Measurements from ENCODE around the gene PHF2.

The PHF2 gene

GRCh38 chr9:93702261-93702660 is 125.9 kb downstream of the PHF2 start:
- no peak overlapping the region for H3K4me3 ChIP-seq (ENCODE audit: low read depth, low read length)
- H3K27ac ChIP-seq (ENCODE audit: low read depth, low read length): no peak overlapping the region
- peaks cover 14% of the 10 kb centered on the region for H3K9me3 ChIP-seq (ENCODE audit: control insufficient read depth, insufficient read depth, low read length)
- no peak overlapping the region for H3K9ac ChIP-seq (ENCODE audit: low read depth, low read length)
- H3K36me3 ChIP-seq (ENCODE audit: control insufficient read depth, insufficient read depth, low read length): no peaks in the 10 kb centered on the region
- no peaks in the 10 kb centered on the region for H3K4me1 ChIP-seq (ENCODE audit: control insufficient read depth, insufficient read depth, low read length)
- H3K27me3 ChIP-seq (ENCODE audit: control insufficient read depth, insufficient read depth, low read length): no peaks in the 10 kb centered on the region

GRCh38 chr9:93708289-93708986 is 132.1 kb downstream of the PHF2 start:
- no peaks in the 10 kb centered on the region for H3K4me1 ChIP-seq (ENCODE audit: control insufficient read depth, insufficient read depth, low read length)
- H3K4me3 ChIP-seq (ENCODE audit: low read depth, low read length): no peak overlapping the region
- no peaks in the 10 kb centered on the region for H3K9me3 ChIP-seq (ENCODE audit: control insufficient read depth, insufficient read depth, low read length)
- H3K27ac ChIP-seq (ENCODE audit: low read depth, low read length): no peak overlapping the region
- H3K27me3 ChIP-seq (ENCODE audit: control insufficient read depth, insufficient read depth, low read length): no peaks in the 10 kb centered on the region
- no peak overlapping the region for H3K9ac ChIP-seq (ENCODE audit: low read depth, low read length)
- no peaks in the 10 kb centered on the region for H3K36me3 ChIP-seq (ENCODE audit: control insufficient read depth, insufficient read depth, low read length)

- Histone ChIP-seq H3K4me1 (ENCODE audit: control insufficient read depth, insufficient read depth, low read length) (no peaks in the 10 kb centered on the region), H3K36me3 (ENCODE audit: control insufficient read depth, insufficient read depth, low read length) (no peaks in the 10 kb centered on the region), H3K9ac (ENCODE audit: low read depth, low read length) (no peak overlapping the region), H3K4me3 (ENCODE audit: low read depth, low read length) (no peak overlapping the region), H3K9me3 (ENCODE audit: control insufficient read depth, insufficient read depth, low read length) (no peaks in the 10 kb centered on the region), H3K27me3 (ENCODE audit: control insufficient read depth, insufficient read depth, low read length) (no peaks in the 10 kb centered on the region), H3K27ac (ENCODE audit: low read depth, low read length) (no peak overlapping the region)
Measured at GRCh38 chr9:93708987-93709302, 132.6 kb downstream of the PHF2 start.

- no peaks in the 10 kb centered on the region for H3K27me3 ChIP-seq (ENCODE audit: control insufficient read depth, insufficient read depth, low read length)
- no peaks in the 10 kb centered on the region for H3K4me1 ChIP-seq (ENCODE audit: control insufficient read depth, insufficient read depth, low read length)
- no peak overlapping the region for H3K4me3 ChIP-seq (ENCODE audit: low read depth, low read length)
- H3K27ac ChIP-seq (ENCODE audit: low read depth, low read length): no peak overlapping the region
- H3K9ac ChIP-seq (ENCODE audit: low read depth, low read length): no peak overlapping the region
- no peaks in the 10 kb centered on the region for H3K9me3 ChIP-seq (ENCODE audit: control insufficient read depth, insufficient read depth, low read length)
- H3K36me3 ChIP-seq (ENCODE audit: control insufficient read depth, insufficient read depth, low read length): no peaks in the 10 kb centered on the region
Measured at GRCh38 chr9:93709600-93710369, 133.4 kb downstream of the PHF2 start.

- Histone ChIP-seq H3K9me3 (ENCODE audit: control insufficient read depth, insufficient read depth, low read length) (no peaks in the 10 kb centered on the region), H3K4me3 (ENCODE audit: low read depth, low read length) (no peak overlapping the region), H3K27me3 (ENCODE audit: control insufficient read depth, insufficient read depth, low read length) (no peaks in the 10 kb centered on the region), H3K9ac (ENCODE audit: low read depth, low read length) (no peak overlapping the region), H3K27ac (ENCODE audit: low read depth, low read length) (no peak overlapping the region), H3K36me3 (ENCODE audit: control insufficient read depth, insufficient read depth, low read length) (no peaks in the 10 kb centered on the region), H3K4me1 (ENCODE audit: control insufficient read depth, insufficient read depth, low read length) (no peaks in the 10 kb centered on the region)
Measured at GRCh38 chr9:93710370-93710723, 134.0 kb downstream of the PHF2 start.

- H3K27ac ChIP-seq (ENCODE audit: low read depth, low read length): no peak overlapping the region
- no peak overlapping the region for H3K9ac ChIP-seq (ENCODE audit: low read depth, low read length)
- no peaks in the 10 kb centered on the region for H3K9me3 ChIP-seq (ENCODE audit: control insufficient read depth, insufficient read depth, low read length)
Measured at GRCh38 chr9:93711002-93711401, 134.6 kb downstream of the PHF2 start.

GRCh38 chr9:93712896-93713295 is 136.5 kb downstream of the PHF2 start:
- no peak overlapping the region for H3K27ac ChIP-seq (ENCODE audit: low read depth, low read length)
- no peaks in the 10 kb centered on the region for H3K4me1 ChIP-seq (ENCODE audit: control insufficient read depth, insufficient read depth, low read length)
- H3K9me3 ChIP-seq (ENCODE audit: control insufficient read depth, insufficient read depth, low read length): no peaks in the 10 kb centered on the region
- H3K9ac ChIP-seq (ENCODE audit: low read depth, low read length): no peak overlapping the region
- H3K27me3 ChIP-seq (ENCODE audit: control insufficient read depth, insufficient read depth, low read length): no peaks in the 10 kb centered on the region
- no peak overlapping the region for H3K4me3 ChIP-seq (ENCODE audit: low read depth, low read length)
- no peaks in the 10 kb centered on the region for H3K36me3 ChIP-seq (ENCODE audit: control insufficient read depth, insufficient read depth, low read length)

More at GRCh38 chr9:93711002-93711401, 134.6 kb downstream of the PHF2 start:
- Histone ChIP-seq H3K4me1 (ENCODE audit: control insufficient read depth, insufficient read depth, low read length) (no peaks in the 10 kb centered on the region), H3K27me3 (ENCODE audit: control insufficient read depth, insufficient read depth, low read length) (no peaks in the 10 kb centered on the region), H3K4me3 (ENCODE audit: low read depth, low read length) (no peak overlapping the region), H3K36me3 (ENCODE audit: control insufficient read depth, insufficient read depth, low read length) (no peaks in the 10 kb centered on the region)

GRCh38 chr9:93713716-93714115 is 137.3 kb downstream of the PHF2 start:
- Histone ChIP-seq H3K4me3 (ENCODE audit: low read depth, low read length) (no peak overlapping the region), H3K36me3 (ENCODE audit: control insufficient read depth, insufficient read depth, low read length) (no peaks in the 10 kb centered on the region), H3K27ac (ENCODE audit: low read depth, low read length) (no peak overlapping the region)

GRCh38 chr9:93721417-93721965 is 145.1 kb downstream of the PHF2 start:
- H3K27me3 ChIP-seq (ENCODE audit: control insufficient read depth, insufficient read depth, low read length): no peaks in the 10 kb centered on the region
- no peaks in the 10 kb centered on the region for H3K4me1 ChIP-seq (ENCODE audit: control insufficient read depth, insufficient read depth, low read length)
- no peak overlapping the region for H3K9ac ChIP-seq (ENCODE audit: low read depth, low read length)
- H3K36me3 ChIP-seq (ENCODE audit: control insufficient read depth, insufficient read depth, low read length): no peaks in the 10 kb centered on the region
- no peaks in the 10 kb centered on the region for H3K9me3 ChIP-seq (ENCODE audit: control insufficient read depth, insufficient read depth, low read length)
- H3K27ac ChIP-seq (ENCODE audit: low read depth, low read length): no peak overlapping the region
- H3K4me3 ChIP-seq (ENCODE audit: low read depth, low read length): no peak overlapping the region

More at GRCh38 chr9:93713716-93714115, 137.3 kb downstream of the PHF2 start:
- H3K9ac ChIP-seq (ENCODE audit: low read depth, low read length): no peak overlapping the region
- H3K27me3 ChIP-seq (ENCODE audit: control insufficient read depth, insufficient read depth, low read length): no peaks in the 10 kb centered on the region
- no peaks in the 10 kb centered on the region for H3K9me3 ChIP-seq (ENCODE audit: control insufficient read depth, insufficient read depth, low read length)
- no peaks in the 10 kb centered on the region for H3K4me1 ChIP-seq (ENCODE audit: control insufficient read depth, insufficient read depth, low read length)

- H3K9ac ChIP-seq (ENCODE audit: low read depth, low read length): no peak overlapping the region
- no peaks in the 10 kb centered on the region for H3K9me3 ChIP-seq (ENCODE audit: control insufficient read depth, insufficient read depth, low read length)
- no peaks in the 10 kb centered on the region for H3K36me3 ChIP-seq (ENCODE audit: control insufficient read depth, insufficient read depth, low read length)
- no peak overlapping the region for H3K4me3 ChIP-seq (ENCODE audit: low read depth, low read length)
- H3K27ac ChIP-seq (ENCODE audit: low read depth, low read length): no peak overlapping the region
- H3K27me3 ChIP-seq (ENCODE audit: control insufficient read depth, insufficient read depth, low read length): no peaks in the 10 kb centered on the region
- H3K4me1 ChIP-seq (ENCODE audit: control insufficient read depth, insufficient read depth, low read length): no peaks in the 10 kb centered on the region
Measured at GRCh38 chr9:93724852-93725251, 148.5 kb downstream of the PHF2 start.

GRCh38 chr9:93725382-93725781 is 149.0 kb downstream of the PHF2 start:
- Histone ChIP-seq H3K4me3 (ENCODE audit: low read depth, low read length) (no peak overlapping the region), H3K27ac (ENCODE audit: low read depth, low read length) (no peak overlapping the region), H3K9me3 (ENCODE audit: control insufficient read depth, insufficient read depth, low read length) (no peaks in the 10 kb centered on the region), H3K4me1 (ENCODE audit: control insufficient read depth, insufficient read depth, low read length) (no peaks in the 10 kb centered on the region), H3K27me3 (ENCODE audit: control insufficient read depth, insufficient read depth, low read length) (no peaks in the 10 kb centered on the region), H3K36me3 (ENCODE audit: control insufficient read depth, insufficient read depth, low read length) (no peaks in the 10 kb centered on the region), H3K9ac (ENCODE audit: low read depth, low read length) (no peak overlapping the region)
